ENCODE measurements around the gene INO80C.
"Not testable (repeated sequence)": the region's sequence is repeated elsewhere in the genome, so short reads cannot be mapped to it uniquely, and the experiment has no call there.

Gene INO80C

DNA sequence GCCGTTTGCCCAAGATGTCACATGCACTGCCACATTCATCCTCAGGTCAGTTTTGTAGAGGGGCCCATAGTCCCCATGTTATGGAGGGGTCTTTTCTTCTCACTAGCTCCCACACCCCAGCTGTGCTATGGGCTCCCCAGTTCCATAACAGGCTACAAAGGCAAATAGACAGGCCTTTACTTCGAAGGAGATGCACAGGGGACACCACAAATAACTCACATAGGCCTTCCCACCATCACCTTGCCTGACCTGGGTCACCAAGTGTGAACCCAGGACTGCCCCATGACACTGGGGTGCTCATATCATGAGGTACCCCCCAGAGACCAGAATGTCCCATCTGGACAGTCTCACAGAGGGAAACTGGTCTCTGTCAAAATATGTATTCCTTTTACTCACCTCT, 15.0 kb upstream of the INO80C start:
- DNase-seq: no peak

DNA sequence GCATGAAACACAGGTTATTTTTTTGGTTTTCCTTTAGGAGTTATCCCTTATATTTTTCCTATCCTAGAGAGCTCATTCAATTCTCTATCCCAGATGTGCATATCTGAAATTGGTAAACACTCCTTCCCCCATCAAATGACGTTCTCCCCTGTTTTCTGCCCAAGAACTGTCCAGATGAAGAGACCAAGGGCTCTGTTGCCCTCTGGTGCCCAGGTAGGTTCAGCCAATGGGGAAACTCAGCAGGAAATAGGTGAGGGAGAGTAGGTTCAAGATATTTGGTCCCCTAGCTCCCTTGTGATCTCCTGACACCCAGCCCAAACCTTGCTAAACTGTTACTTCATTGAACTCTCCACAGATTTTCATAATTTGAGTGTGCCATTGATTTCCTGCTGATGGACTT, 14.1 kb upstream of the INO80C start:
- DNase-seq: no peak

DNA sequence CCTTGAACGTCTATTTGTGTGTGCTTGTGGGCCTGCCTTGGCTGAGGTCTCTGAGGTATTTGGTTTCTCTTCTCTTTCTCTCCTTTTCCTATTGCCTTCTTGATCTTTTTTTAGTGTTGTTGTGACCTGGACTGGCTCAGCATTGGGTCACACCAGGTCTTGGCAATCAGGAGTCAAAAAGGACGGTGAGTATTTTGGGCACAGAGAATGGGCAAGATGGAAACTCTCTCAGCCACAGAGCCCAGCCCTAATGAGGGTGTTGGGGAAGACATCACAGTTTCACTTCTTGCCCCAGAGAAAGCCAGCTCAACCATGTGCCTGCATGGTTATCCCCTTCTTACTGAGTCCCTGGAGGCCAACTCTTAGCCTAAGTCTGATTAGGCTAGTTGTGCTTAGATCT, 13.7 kb upstream of the INO80C start:
- no peak for DNase-seq

DNA sequence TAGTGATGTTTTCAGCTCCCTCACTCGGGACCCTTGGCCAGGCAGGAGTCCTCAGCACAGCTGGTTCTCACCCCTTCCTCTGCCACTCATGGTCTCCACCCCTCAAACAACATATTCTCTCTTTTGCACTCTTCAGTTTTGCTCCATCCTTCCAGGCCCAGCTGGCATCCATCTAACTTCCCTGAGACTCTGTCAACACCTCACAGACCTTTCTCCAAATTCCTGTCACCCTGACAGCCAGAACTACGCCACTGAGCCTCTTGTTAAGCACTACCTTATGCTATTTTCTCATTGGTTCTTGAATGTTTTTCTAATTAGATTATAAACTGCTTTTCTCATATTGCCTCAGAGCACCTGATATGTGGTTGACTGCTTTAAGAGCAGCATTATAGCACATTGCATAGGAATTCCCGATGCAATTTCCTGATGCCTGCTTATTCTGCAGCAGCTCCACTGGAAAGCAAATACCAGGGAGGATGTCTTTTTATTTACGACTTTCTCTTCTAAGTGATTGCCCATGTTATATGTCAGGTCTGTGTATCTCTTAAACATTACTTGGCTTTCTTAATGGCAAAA, 12.4 kb upstream of the INO80C start:
- DNase-seq: no peak

DNA sequence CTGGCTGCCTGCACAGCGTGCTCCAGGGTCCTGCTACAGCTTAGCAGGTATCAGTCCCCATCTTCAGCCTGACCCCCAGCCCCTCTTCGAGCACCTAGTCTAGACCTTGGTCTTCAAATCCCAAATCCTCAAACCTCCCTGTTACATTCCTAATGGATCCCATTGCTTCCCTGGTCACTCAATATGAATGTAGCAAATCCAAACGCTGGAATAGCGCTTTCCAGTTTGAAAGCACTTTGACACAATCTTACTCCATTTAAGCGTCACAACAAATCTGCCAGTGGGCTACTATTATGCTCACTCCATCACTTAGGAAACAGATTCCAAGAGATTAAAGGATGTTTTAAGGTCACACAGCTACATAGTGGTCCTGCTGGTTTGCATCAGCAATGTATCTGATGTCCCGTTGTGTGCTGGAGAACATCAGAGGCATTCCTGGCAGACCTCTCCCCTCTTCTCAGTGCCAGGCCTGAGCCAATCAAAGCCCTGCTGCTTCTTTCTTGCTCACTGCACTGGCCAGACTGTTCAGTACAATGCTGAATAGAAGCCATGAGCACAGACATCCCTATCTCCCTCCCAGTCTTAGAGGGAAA, 11.1 kb upstream of the INO80C start:
- no peak for DNase-seq

DNA sequence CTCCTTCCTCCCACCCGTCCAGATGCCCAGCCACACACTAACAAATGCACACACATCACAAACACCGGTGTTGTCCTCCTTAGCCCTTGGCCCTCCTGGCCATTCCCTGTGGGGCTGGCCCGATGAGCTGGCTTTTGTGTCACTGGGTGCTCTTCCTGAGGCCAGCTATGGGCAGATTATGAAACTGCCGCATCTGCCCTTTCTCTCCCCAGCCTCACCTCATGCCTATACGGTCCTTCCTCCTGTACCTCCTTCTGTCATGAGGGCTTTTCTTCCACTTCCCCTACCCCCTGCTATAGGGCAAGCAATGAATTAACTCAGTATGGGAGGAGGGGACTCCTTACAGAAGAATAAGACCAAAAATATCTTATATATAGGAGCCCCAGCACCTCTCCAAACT, 10.3 kb upstream of the INO80C start:
- DNase-seq: no peak

DNA sequence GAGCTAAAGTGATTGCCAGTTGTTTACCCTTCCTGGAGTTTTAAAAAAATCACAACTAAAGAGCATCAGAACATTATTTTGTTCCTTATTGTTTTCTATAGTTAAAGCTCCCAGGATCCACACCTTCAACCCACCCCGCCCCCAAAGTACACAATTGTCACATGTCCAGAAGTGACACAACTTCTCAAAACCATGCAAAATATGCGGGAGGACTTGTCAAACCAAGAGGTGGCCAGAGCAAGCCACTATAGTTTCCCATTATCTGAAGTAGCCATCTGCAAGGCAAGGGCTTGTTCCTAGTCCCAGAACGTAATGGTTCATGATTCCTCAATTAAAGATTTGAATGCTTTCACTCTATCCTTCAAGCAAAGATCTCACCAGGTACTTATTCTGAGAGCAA, 9.9 kb upstream of the INO80C start:
- DNase-seq: no peak

DNA sequence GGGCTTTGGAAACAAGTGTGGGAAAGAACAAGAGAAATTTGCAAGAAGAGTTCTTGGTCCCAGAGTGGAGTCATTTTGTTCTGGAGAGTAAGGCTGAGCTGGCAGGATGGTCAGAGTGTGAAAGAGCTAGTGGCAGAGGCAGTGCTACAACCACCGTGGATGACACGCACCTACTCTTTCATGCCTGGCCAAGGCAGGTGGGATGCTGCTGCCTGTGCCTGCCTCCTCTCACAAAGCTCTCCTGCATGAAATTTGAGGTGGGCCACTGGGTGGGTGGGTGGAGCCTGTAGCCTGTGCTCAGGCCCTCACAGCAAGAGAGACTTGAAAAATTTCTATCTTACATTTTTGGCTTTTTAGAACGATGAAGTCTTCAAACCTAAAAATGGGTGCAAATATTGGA, 9.4 kb upstream of the INO80C start:
- no peak for DNase-seq

DNA sequence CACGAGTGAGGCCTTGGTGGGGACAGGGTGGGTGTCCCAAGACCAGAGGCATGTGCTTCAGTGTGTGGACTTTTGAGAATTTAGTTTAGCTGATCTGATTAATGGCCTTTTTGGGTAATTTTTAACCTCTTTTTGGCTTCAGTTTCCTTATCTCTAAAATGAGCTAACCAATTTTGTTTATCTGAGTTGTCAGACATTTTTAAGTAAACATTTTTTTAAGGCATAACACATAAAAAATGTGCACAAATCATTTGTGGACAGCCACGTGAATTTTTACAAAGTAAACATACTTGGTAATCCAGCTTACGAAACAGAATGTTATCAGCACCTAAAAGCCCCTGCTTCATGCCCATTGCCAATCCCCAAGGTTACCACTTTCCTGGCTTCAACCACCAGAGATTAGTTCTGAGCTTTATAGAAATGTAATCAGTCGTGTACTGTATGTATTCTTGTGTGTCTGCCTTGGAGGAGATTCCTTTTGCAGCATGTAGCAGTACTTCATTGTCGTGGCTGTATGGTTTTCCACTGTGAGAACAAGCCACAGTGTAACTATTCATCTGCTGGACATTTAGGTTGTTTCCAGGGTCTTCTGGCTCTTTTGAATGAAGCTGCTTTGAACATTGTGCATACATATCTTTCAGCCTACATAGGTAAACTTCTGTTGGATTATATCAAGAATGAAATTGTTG, 8.4 kb upstream of the INO80C start:
- no peak for DNase-seq

DNA sequence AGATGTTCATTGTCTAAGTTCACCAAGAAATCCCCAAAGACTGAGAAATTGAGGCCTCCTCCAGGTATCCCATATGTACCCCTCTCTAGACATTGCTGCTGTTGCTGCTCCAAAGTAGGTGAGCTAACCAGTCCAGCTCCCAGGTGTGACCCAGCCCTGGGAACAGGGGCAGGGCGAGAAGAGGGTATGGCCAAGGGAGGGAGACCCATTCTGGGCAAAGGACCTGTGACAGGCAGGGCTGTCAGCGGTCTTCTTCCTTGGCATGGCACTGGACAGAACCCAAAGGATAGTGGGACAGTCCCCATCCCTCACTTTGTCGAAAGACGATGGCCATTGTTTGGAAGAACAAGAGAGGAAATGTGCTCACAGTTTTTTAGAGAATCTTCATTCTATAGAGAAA, 7.2 kb upstream of the INO80C start:
- no peak for DNase-seq

DNA sequence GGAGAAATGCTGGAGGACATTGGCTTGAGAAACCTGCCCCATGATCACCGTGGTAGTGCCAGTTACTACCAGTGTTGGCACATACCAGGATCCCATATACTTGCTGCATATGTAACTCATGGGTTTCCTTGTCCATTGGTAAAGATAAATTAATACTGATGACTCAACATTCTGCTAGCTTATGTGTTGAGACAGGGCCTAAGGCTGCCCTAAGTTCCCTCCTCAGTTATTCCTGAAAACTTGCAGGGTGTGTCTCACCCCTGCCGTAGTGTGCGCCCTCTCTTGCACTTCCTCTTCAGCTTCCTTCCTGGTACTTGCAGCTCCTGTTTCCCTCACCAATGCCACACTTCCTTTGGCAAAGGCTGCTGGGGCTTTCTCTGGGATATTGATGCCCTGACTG, 4.3 kb upstream of the INO80C start:
- no peak for DNase-seq

DNA sequence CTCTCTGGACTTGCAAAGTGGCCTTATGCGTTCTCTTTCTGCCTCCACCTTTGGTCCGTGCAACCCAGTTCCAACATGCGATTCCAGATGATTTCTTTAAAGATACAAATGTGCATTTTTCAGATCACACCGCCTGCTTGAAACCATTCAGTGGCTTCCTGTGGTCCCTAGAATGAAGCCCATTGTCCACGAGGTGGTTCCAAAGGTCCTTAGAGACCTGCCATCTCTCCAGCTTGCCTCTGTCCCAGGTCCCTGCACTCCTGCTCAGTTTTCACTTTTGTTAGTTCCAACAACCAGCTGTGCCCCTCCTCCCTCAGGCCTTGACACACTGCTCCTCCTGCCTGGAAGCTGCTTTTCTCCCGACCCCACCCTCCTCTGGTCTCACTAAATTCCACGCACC, 3.6 kb upstream of the INO80C start:
- no peak for DNase-seq

DNA sequence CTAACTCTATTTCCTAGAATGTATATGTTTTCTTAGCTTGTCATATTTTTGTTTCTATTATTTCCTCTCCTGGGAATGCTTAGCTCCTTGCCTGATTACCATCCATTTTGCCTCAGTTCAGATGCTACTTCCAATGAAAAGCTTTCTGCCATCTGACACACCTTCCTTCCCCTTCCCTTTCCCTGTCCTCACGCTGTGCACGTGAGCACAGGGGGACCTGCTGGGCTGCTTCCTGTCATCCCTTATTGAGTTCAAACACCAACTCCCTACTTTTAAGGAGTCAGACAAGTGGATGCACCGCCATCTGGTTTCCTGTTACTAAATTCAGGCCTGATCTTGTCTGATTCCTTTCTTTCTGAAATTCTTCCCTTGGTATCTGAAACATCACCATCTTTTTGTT, 2.4 kb upstream of the INO80C start:
- no peak for DNase-seq

DNA sequence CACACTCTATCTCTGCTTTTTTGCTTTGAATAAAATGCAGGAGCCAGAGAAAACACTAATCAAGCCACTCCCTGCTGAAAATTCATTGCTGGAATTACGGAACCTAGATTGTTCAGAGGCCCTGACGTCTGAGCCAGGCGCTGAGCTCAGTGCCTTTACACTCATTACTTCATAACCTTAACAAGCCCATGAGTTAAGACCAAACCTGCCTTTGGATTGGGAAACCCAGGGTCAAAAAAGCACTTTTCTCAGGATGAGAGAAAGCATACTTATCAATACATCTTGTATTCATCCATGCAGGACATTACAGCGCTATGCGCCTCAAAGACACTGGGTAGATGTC, 762 bp downstream of the INO80C start:
- DNase-seq: no peak

DNA sequence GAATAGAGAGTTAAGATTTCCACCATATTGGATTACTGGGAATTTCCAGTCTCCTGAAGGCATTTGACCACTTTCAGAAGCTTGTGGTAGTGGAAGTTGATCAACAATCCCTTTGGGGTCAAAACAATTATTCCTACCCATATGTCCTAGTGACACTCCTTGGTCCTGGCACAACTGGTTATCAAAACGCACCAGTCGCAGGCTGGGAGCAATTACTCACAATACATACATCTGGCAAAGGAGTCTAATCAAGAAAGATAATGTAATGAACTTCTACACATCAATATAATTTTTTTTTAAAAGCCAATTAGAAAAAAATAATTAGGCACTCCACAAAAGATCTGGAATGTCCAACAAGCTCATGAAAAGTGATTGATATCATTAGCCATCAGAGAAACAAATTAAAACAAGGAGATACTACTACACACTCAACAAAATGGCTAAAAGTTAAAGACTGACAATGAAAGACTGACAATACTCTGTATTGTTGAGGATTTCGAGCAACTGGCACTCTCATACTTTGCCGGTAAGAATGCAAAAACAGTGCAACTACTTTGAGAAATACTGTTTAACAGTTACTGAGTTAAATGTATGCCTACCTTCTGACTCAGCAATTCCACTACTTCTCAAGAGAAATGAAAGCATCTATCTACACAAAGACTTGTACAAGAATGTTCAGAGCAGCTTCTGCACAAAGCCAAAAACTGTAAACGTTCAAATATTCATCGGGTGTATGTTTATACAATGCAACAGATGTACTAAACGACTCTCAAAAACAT, 2.0 kb downstream of the INO80C start:
- no peak for DNase-seq

DNA sequence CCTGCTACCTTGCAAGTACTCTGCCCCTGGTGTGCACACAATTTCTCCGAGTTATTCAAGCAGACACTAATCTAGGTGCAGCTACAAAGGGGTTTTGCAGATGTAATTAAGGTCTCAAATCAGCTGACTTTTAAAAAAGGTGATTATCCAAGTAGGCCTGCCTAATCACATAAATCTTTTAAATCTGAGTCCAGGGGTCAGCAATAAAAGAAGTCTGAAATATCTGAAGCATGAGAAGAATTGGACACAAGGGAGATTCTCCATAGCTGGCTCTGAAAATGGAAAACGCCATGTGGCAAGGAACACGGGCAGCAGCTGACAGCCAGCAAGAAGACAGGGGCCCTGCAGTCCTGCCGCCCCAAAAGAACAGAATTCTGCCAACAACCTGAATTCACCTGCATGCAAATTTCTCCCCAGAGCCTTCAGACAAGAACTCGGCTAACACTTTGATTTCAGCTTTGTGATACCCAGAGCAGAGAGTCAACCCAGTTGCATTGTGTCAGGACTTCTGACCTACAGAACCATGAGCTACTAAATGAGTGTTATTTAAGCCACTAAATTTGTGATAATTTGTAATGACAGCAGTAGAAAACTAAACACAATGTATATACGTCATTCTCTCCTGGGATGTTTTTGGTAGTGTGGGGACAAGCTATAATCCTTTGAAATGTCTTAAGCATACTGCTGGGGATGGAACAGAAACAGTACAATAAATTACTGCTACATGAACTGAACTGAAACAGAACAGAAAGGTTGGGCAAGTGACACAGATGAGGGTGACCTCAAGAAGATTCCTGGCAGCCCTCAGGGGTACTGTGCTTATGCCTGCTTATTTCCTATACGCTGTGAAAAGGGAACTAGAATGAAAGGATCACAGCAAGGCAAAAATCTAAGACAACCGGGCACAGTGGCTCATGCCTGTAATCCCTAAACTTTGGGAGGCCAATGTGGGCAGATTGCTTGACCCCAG, 3.2 kb downstream of the INO80C start:
- DNase-seq: no peak

DNA sequence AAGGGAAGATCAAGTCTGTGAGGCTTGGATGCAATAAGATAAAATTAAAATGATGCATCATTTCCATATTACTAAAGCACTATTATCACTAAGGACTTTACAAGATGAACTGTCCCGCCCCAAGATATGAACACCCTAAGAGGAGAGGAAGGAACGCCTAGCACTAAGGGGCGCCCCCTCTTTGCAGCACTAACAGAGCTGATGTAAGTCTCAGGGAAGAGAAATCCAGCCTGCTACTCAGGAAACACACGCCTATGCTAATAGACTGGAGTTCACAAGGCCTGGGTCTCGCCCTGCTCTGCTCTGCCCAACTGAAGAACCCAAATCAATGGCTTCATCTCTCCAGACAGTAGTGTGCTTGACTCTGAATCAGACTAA, 6.1 kb downstream of the INO80C start:
- DNase-seq: no peak

DNA sequence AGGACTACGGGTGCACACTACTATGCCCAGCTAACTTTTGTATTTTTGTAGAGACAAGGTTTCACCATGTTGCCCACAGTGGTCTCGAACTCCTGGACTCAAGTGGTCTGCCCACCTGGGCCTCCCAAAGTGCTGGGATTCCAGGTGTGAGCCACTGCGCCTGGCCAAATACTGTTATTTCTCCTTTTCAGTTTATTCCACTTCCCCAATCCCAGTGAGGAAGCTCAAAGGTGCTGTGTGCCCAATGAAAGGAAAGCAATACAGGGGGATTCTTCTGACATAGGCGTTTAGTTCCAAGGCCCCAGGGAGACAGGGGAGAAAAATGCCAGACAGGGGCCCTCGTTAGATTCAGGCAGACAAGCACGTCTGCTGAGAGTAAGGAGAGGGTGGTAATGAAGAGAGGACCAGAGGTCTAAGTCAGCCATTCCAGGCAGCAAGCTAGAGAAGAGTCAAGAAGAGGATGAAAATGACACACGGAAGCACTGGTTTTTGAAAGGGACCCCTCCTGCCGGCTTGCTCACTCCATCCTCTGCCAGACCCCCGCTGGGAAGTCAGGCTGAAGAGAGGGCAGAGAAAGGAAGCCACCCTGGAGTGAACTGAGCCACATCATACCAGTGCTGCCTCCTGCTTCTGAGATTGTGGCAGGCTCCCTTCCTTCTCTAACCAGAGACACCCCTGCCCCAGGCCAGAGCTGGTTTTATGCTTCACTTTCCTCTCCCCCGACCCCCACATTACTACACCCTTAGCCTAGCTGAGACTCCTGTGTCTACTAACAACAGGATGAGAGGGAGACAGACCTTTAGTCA, 6.7 kb downstream of the INO80C start:
- no peak for DNase-seq

DNA sequence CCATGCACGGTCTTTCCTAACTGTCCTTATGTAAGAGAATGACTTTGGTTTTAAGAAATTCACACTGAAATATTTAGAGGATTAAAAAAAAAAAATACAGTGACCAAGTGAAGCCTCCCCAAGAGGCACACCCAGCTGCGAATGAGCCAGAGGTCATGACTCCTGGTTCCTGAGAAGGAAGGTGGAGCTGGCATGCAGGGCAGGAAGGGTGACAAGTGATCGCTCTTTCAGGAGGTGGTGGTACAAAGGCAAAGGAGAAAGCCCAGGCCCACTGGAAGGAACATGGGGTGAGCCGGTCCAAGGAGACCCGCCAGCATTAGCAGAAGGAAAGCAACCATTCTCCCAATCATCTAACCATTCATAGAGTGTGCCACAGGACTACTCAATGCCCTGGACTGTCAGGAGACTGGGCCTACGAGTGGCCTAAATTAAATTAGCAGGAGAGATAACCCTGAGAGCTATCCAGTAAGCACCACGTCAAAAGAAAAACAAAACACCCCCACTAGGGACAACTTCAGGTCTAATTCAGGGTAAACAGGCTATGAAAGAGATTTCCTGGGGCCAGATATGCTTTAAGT, 7.8 kb downstream of the INO80C start:
- DNase-seq: no peak

DNA sequence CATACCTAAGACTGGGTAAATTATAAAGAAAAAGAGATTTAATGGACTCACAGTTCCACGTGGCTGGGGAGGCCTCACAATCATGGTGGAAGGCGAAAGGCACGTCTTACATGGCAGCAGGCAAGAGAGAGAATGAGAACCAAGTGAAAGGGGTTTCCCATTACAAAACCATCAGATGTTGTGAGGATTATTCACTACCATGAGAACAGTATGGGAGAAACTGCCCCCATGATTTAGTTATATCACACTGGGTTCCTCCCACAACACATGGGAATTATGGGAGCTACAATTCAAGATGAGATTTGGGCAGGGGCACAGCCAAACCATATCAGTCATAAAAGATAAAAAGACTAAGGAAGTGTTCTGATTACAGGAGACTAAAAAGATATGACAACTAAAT, 8.5 kb downstream of the INO80C start:
- not testable (repeated sequence) for DNase-seq

DNA sequence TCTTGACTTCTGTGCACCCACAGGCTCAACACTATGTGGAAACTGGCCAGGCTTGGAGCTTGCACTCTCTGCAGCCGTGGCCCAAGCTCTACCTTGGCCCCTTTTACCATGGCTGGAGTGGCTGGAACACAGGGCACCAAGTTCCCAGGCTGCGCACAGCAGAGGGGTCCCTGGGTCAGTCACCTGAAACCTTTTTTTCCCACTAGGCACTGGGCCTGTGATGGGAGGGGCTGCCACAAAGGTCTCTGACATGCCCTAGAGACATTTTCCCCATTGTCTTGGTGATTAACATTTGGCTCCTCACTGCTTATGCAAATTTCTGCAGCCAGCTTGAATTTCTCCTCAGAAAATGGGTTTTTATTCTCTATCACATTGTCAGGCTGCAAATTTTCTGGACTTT, 9.4 kb downstream of the INO80C start:
- DNase-seq: not testable (repeated sequence)

DNA sequence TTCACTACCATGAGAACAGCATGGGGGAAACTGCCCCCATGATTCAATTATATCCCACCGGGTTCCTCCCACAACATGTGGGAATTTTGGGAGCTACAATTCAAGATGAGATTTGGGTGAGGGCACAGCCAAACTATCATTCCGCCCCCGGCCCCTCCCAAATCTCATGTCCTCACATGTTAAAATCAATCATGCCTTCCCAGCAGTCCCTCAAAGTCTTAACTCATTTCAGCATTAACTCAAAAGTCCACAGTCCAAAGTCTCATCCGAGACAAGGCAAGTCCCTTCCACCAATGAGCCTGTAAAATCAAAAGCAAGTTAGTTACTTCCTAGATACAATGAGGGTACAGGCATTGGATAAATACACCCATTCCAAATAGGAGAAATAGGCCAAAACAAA, 10.2 kb downstream of the INO80C start:
- DNase-seq: not testable (repeated sequence)

All from GOT3 (cell line).